ENCODE data around the gene PC. TPM values are rescaled to one million over a fixed set of nuclear protein-coding genes. Genes with fewer than 3 reads are reported as not detected.

Gene PC
- polyA plus RNA-seq, 1 of the 3 experiments (the other 2 are of a cell fraction), result 9.7 TPM

DNA sequence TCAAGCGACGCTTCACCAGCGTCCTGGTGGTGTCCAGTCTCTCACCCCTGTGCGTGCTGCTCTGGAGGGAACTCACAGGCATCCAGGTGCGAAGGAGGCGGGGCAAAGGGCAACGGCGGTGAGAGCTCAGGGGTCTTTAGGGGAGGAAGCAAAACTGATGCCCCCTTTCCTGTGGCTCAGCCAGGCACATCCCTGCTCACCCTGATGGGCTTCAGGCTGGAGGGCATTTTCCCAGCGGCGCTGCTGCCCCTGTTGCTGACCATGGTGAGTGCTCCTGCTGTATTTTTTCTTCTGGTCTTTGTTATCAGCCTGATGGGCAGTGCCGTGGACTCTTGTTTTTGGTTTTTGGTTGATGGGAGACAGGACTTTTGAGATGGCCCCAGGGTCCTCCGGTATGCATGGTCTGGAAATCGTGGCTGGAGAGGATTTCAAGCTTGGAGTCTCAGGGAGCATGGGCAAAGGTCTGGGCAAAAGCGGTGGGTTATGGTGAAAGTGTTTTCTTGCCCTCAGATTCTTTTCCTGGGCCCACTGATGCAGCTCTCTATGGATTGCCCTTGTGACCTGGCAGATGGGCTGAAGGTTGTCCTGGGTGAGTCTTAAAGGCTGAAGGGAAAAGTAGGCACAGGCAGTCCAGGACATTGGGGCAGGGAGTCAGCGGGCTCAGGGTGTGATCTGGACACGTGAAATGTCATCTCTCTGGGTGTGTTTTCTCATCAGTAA, 114.2 kb downstream of the PC start:
- Histone ChIP-seq H3K4me3 (ENCODE audit: low read depth in 2 of 2, low read length in 1 of 2) (peak overlapping the region; percentile 88 to 91), H3F3A (replicated peaks; ENCODE audit: insufficient read depth) (peaks cover 4% of the 10 kb centered on the region), H3K9me3 (no peaks in the 10 kb centered on the region), H3K36me3 (replicated peaks in 1 of 2; ENCODE audit: control insufficient read depth in 1 of 2, insufficient read depth in 2 of 2, low read length in 1 of 2) (peaks cover 3 to 42% of the 10 kb centered on the region in 2 experiments), H3K27me3 (ENCODE audit: insufficient read depth) (no peaks in the 10 kb centered on the region), H3K4me2 (peak overlapping the region; percentile 92), H3K27ac (ENCODE audit: low read depth in 2 of 2, low read length in 1 of 2) (peak overlapping the region; percentile 85 to 90; a peak in 3 of 4 replicates), H3K9ac (peak overlapping the region; percentile 99), H3K79me2 (ENCODE audit: insufficient read depth) (peaks cover 58% of the 10 kb centered on the region), H2AFZ (ENCODE audit: low read depth) (peak overlapping the region; percentile 87), H3K9me2 (no peaks in the 10 kb centered on the region), H4K20me1 (ENCODE audit: insufficient read depth) (no peaks in the 10 kb centered on the region), H3K4me1 (ENCODE audit: control insufficient read depth in 1 of 2, insufficient read depth in 2 of 2, low read depth in 1 of 2, low read length in 1 of 2) (peaks cover 13 to 24% of the 10 kb centered on the region in 2 experiments; a peak in 3 of 4 replicates)
- TF ChIP-seq MEF2A (IDR thresholded peaks at IDR 0.05; ENCODE audit: borderline replicate concordance, low read depth), result no peak
- TF ChIP-seq GATA2 (CRISPR knock-in tag; IDR thresholded peaks at IDR 0.05), result no peak
- TF ChIP-seq, protein P1, sequence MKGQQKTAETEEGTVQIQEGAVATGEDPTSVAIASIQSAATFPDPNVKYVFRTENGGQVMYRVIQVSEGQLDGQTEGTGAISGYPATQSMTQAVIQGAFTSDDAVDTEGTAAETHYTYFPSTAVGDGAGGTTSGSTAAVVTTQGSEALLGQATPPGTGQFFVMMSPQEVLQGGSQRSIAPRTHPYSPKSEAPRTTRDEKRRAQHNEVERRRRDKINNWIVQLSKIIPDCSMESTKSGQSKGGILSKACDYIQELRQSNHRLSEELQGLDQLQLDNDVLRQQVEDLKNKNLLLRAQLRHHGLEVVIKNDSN (IDR thresholded peaks at IDR 0.05; ENCODE audit: borderline replicate concordance, low read depth), result no peak
- TF ChIP-seq RFX5 (IDR thresholded peaks at IDR 0.05; ENCODE audit: low read length), result no peak
- TF ChIP-seq SIN3A (IDR thresholded peaks at IDR 0.05; ENCODE audit: borderline replicate concordance, low read depth, low read length), result 0 out of 2 replicates have a peak, but pooled peaks have one; percentile 27
- TF ChIP-seq EP300 (IDR thresholded peaks at IDR 0.05; ENCODE audit: borderline replicate concordance in 1 of 2, low read depth in 1 of 2, low read length in 1 of 2), result no peak
- POLR2A ChIA-PET, result interaction anchor here (0.6 to 2.0 kb wide), 10 partner anchors 9 to 364 kb away, joined by 3 to 14 read pairs (median 4); partner anchors contain the start of genes DPP3 and RBM14
- CTCF ChIA-PET, result interaction anchor here (0.6 to 4.6 kb wide), 11 partner anchors 10 to 473 kb away, joined by 3 to 46 read pairs (median 4); partner anchors contain the start of gene C11orf86
- DNase-seq, result no peak
- 20% methylated on average over 9 of the region's 16 CpGs for WGBS (ENCODE audit: low lambda C conversion rate)

DNA sequence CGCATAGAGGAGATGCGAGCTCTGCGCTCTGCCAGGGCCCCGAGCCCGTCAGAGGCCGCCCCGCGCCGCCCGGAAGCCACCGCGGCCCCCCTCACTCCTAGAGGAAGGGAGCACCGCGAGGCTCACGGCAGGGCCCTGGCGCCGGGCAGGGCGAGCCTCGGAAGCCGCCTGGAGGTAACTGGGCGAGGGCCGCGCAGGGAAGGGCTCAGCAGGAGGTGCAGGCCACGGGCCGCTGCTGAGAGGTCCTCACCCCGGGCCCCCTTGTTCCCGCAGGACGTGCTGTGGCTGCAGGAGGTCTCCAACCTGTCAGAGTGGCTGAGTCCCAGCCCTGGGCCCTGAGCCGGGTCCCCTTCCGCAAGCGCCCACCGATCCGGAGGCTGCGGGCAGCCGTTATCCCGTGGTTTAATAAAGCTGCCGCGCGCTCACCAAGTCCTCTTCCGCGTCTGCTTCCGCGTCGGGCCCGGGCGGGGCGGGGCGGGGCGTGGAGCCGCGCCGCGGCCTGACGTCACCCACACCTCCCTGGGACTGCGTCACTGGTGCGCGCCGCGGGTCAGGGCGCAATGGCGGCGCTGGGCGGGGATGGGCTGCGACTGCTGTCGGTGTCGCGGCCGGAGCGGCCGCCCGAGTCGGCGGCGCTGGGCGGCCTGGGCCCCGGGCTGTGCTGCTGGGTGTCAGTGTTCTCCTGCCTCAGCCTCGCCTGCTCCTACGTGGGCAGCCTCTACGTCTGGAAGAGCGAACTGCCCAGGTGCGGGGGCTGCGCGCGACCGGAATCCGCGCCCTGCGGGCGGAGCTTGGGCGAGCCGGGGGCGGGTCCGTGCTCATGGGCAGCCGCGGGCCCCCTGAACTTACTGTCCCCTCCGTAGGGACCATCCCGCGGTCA, 115.0 kb downstream of the PC start, which contains the start of gene RCE1:
Gene RCE1 (plus strand): TSS at position 546 of the 880 bp plus-strand sequence. CDS start 15 bp downstream, at position 561.
- Histone ChIP-seq H3K9ac (peak within 1 kb of the TSS; percentile 99), H3F3A (replicated peaks; ENCODE audit: insufficient read depth) (peaks cover 4% of the 10 kb centered on the region), H3K27me3 (ENCODE audit: insufficient read depth) (no peaks in the 10 kb centered on the region), H3K4me2 (peak within 1 kb of the TSS; percentile 92), H3K9me2 (no peaks in the 10 kb centered on the region), H3K79me2 (ENCODE audit: insufficient read depth) (peaks cover 58% of the 10 kb centered on the region), H4K20me1 (ENCODE audit: insufficient read depth) (no peaks in the 10 kb centered on the region), H3K36me3 (replicated peaks in 1 of 2; ENCODE audit: control insufficient read depth in 1 of 2, insufficient read depth in 2 of 2, low read length in 1 of 2) (peaks cover 6 to 35% of the 10 kb centered on the region in 2 experiments), H3K4me3 (ENCODE audit: low read depth in 2 of 2, low read length in 1 of 2) (peak within 1 kb of the TSS; percentile 88 to 91), H3K4me1 (ENCODE audit: control insufficient read depth in 1 of 2, insufficient read depth in 2 of 2, low read depth in 1 of 2, low read length in 1 of 2) (peaks cover 13 to 24% of the 10 kb centered on the region in 2 experiments; a peak in 3 of 4 replicates), H2AFZ (ENCODE audit: low read depth) (peak within 1 kb of the TSS; percentile 87), H3K27ac (ENCODE audit: low read depth in 2 of 2, low read length in 1 of 2) (peak within 1 kb of the TSS; percentile 85 to 90), H3K9me3 (no peaks in the 10 kb centered on the region)
- POLR2A ChIA-PET, result interaction anchor here (0.6 to 2.0 kb wide), 10 partner anchors 10 to 363 kb away, joined by 3 to 14 read pairs (median 4); partner anchors contain the start of genes DPP3 and RBM14
- 0% methylated on average over 5 of the region's 98 CpGs for WGBS (ENCODE audit: low lambda C conversion rate)
- CTCF ChIA-PET, result interaction anchor here (0.6 to 4.6 kb wide), 10 partner anchors 9 to 434 kb away, joined by 3 to 46 read pairs (median 4); partner anchors contain the start of genes C11orf86 and RBM4B
- peak; percentile 99 for DNase-seq
- TF ChIP-seq RXRA (IDR thresholded peaks at IDR 0.05; ENCODE audit: borderline replicate concordance, low read depth) (no peak), RCOR1 (IDR thresholded peaks at IDR 0.05; ENCODE audit: low read length) (no peak), ELF1 (IDR thresholded peaks at IDR 0.05) (peak; percentile 88), EZH2phosphoT487 (IDR thresholded peaks at IDR 0.05; ENCODE audit: borderline replicate concordance, low read depth) (no peak), TAF1 (IDR thresholded peaks at IDR 0.05; ENCODE audit: borderline replicate concordance, low read depth, low read length) (peak; percentile 95), SIN3A (IDR thresholded peaks at IDR 0.05; ENCODE audit: borderline replicate concordance, low read depth, low read length) (no peak), SMC3 (IDR thresholded peaks at IDR 0.05; ENCODE audit: low read depth, low read length) (peak; percentile 1; the same call in 1 of the 2 replicates), CHD2 (IDR thresholded peaks at IDR 0.05; ENCODE audit: low read length, partially characterized antibody) (peak; percentile 74), NRF1 (IDR thresholded peaks at IDR 0.05; ENCODE audit: low read depth, low read length) (0 out of 2 replicates have a peak, but pooled peaks have one; percentile 19)
- TF ChIP-seq, protein P2, sequence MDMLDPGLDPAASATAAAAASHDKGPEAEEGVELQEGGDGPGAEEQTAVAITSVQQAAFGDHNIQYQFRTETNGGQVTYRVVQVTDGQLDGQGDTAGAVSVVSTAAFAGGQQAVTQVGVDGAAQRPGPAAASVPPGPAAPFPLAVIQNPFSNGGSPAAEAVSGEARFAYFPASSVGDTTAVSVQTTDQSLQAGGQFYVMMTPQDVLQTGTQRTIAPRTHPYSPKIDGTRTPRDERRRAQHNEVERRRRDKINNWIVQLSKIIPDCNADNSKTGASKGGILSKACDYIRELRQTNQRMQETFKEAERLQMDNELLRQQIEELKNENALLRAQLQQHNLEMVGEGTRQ (IDR thresholded peaks at IDR 0.05; ENCODE audit: borderline replicate concordance, low read depth, low read length), result no peak
- TF ChIP-seq, protein P3, sequence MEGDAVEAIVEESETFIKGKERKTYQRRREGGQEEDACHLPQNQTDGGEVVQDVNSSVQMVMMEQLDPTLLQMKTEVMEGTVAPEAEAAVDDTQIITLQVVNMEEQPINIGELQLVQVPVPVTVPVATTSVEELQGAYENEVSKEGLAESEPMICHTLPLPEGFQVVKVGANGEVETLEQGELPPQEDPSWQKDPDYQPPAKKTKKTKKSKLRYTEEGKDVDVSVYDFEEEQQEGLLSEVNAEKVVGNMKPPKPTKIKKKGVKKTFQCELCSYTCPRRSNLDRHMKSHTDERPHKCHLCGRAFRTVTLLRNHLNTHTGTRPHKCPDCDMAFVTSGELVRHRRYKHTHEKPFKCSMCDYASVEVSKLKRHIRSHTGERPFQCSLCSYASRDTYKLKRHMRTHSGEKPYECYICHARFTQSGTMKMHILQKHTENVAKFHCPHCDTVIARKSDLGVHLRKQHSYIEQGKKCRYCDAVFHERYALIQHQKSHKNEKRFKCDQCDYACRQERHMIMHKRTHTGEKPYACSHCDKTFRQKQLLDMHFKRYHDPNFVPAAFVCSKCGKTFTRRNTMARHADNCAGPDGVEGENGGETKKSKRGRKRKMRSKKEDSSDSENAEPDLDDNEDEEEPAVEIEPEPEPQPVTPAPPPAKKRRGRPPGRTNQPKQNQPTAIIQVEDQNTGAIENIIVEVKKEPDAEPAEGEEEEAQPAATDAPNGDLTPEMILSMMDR (IDR thresholded peaks at IDR 0.05), result no peak
- TF ChIP-seq, protein P1 (IDR thresholded peaks at IDR 0.05; ENCODE audit: borderline replicate concordance, low read depth), result no peak
- TF ChIP-seq, protein P4, sequence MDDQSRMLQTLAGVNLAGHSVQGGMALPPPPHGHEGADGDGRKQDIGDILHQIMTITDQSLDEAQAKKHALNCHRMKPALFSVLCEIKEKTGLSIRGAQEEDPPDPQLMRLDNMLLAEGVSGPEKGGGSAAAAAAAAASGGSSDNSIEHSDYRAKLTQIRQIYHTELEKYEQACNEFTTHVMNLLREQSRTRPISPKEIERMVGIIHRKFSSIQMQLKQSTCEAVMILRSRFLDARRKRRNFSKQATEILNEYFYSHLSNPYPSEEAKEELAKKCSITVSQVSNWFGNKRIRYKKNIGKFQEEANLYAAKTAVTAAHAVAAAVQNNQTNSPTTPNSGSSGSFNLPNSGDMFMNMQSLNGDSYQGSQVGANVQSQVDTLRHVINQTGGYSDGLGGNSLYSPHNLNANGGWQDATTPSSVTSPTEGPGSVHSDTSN (IDR thresholded peaks at IDR 0.05), result peak; percentile 7; the same call in 1 of the 2 replicates

Data from SK-N-SH (cell line).